ENCODE measurements around the gene PLXNA4.

Gene PLXNA4

GRCh38 chr7:132080467-132080866, 495.8 kb downstream of the PLXNA4 start:
- no peak overlapping the region for H3K4me2 ChIP-seq (ENCODE audit: low read length)
- no peak overlapping the region for H3K27ac ChIP-seq (ENCODE audit: low read depth, low read length, poor library complexity, severe bottlenecking)

GRCh38 chr7:132078891-132079735, 497.2 kb downstream of the PLXNA4 start:
- H3K27ac ChIP-seq (ENCODE audit: low read depth, low read length, poor library complexity, severe bottlenecking), result no peak overlapping the region
- H4K20me1 ChIP-seq (ENCODE audit: insufficient read depth, low read length), result no peaks in the 10 kb centered on the region
- peaks cover 5% of the 10 kb centered on the region; the same call in 1 of the 2 replicates for H3K27me3 ChIP-seq (ENCODE audit: insufficient read depth, low read length)
- no peaks in the 10 kb centered on the region for H3K9me3 ChIP-seq (ENCODE audit: low read length)
- H3K4me2 ChIP-seq (ENCODE audit: low read length), result no peak overlapping the region
- no peaks in the 10 kb centered on the region for H3K36me3 ChIP-seq (ENCODE audit: insufficient read depth, low read length)
- no peak overlapping the region for H3K9ac ChIP-seq (ENCODE audit: low read length)
- no peaks in the 10 kb centered on the region for H3F3A ChIP-seq (ENCODE audit: insufficient read depth, low read length)
- no peaks in the 10 kb centered on the region for H3K4me1 ChIP-seq (ENCODE audit: insufficient read depth, low read length, severe bottlenecking)
- no peaks in the 10 kb centered on the region for H3K79me2 ChIP-seq (ENCODE audit: insufficient read depth, low read length)
- no peak overlapping the region for H3K4me3 ChIP-seq (ENCODE audit: low read depth, low read length, poor library complexity, severe bottlenecking)
- H2AFZ ChIP-seq (ENCODE audit: low read length), result no peak overlapping the region
- TF ChIP-seq CTCF (IDR thresholded peaks at IDR 0.05; ENCODE audit: low read length) (peak; percentile 6; the same call in 1 of the 2 replicates), EZH2 (IDR thresholded peaks at IDR 0.05; ENCODE audit: borderline replicate concordance, low read length) (no peak)
- no peaks in the 10 kb centered on the region for H3K9me2 ChIP-seq (ENCODE audit: low read depth, low read length)

More at GRCh38 chr7:132080467-132080866, 495.8 kb downstream of the PLXNA4 start:
- H3K27me3 ChIP-seq (ENCODE audit: insufficient read depth, low read length), result peaks cover 5% of the 10 kb centered on the region; the same call in 1 of the 2 replicates
- no peaks in the 10 kb centered on the region for H3K79me2 ChIP-seq (ENCODE audit: insufficient read depth, low read length)
- no peak overlapping the region for H3K4me3 ChIP-seq (ENCODE audit: low read depth, low read length, poor library complexity, severe bottlenecking)
- H3K9me2 ChIP-seq (ENCODE audit: low read depth, low read length), result no peaks in the 10 kb centered on the region
- no peak overlapping the region for H3K9ac ChIP-seq (ENCODE audit: low read length)
- H3K36me3 ChIP-seq (ENCODE audit: insufficient read depth, low read length), result no peaks in the 10 kb centered on the region
- H3K9me3 ChIP-seq (ENCODE audit: low read length), result no peaks in the 10 kb centered on the region
- no peaks in the 10 kb centered on the region for H3K4me1 ChIP-seq (ENCODE audit: insufficient read depth, low read length, severe bottlenecking)
- H2AFZ ChIP-seq (ENCODE audit: low read length), result no peak overlapping the region
- no peaks in the 10 kb centered on the region for H4K20me1 ChIP-seq (ENCODE audit: insufficient read depth, low read length)
- TF ChIP-seq EZH2 (IDR thresholded peaks at IDR 0.05; ENCODE audit: borderline replicate concordance, low read length) (no peak), CTCF (IDR thresholded peaks at IDR 0.05; ENCODE audit: low read length) (no peak)
- H3F3A ChIP-seq (ENCODE audit: insufficient read depth, low read length), result no peaks in the 10 kb centered on the region

- Histone ChIP-seq H3K27me3 (ENCODE audit: insufficient read depth, low read length) (peaks cover 5% of the 10 kb centered on the region; the same call in 1 of the 2 replicates), H3K79me2 (ENCODE audit: insufficient read depth, low read length) (no peaks in the 10 kb centered on the region), H3K9me2 (ENCODE audit: low read depth, low read length) (no peaks in the 10 kb centered on the region), H3K4me1 (ENCODE audit: insufficient read depth, low read length, severe bottlenecking) (no peaks in the 10 kb centered on the region), H3K36me3 (ENCODE audit: insufficient read depth, low read length) (no peaks in the 10 kb centered on the region), H3K4me3 (ENCODE audit: low read depth, low read length, poor library complexity, severe bottlenecking) (no peak overlapping the region), H4K20me1 (ENCODE audit: insufficient read depth, low read length) (no peaks in the 10 kb centered on the region), H3K27ac (ENCODE audit: low read depth, low read length, poor library complexity, severe bottlenecking) (no peak overlapping the region), H3K4me2 (ENCODE audit: low read length) (no peak overlapping the region), H3F3A (ENCODE audit: insufficient read depth, low read length) (no peaks in the 10 kb centered on the region), H3K9me3 (ENCODE audit: low read length) (no peaks in the 10 kb centered on the region), H3K9ac (ENCODE audit: low read length) (no peak overlapping the region), H2AFZ (ENCODE audit: low read length) (no peak overlapping the region)
- TF ChIP-seq EZH2 (IDR thresholded peaks at IDR 0.05; ENCODE audit: borderline replicate concordance, low read length) (no peak), CTCF (IDR thresholded peaks at IDR 0.05; ENCODE audit: low read length) (no peak)
Measured at GRCh38 chr7:132077971-132078685, 498.1 kb downstream of the PLXNA4 start.
